HG03025 (cell line): ENCODE results near the gene GPC6.
"Not testable (repeated sequence)": the region's sequence is repeated elsewhere in the genome, so short reads cannot be mapped to it uniquely, and the experiment has no call there.

Source experiments
- ATAC-seq: cut with Tn5 transposase; IDR thresholded peaks from one replicate; pipeline ENCODE4 v1.9.1; 2021; ENCODE audit warnings: mild to moderate bottlenecking, moderate library complexity; ENCODE audit not compliant: unreplicated experiment, low FRiP score

GPC6 gene

DNA sequence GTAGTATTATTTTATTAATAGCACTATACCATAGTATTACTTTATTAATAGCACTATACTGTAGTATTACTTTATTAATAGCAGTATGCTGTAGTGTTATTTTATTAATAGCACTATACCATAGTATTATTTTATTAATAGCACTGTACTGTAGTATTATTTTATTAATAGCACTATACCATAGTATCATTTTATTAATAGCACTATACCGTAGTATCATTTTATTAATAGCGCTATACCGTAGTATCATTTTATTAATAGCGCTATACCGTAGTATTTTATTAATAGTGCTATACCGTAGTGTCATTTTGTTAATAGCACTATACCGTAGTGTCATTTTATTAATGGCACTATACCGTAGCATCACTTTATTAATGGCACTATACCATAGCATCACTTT lies 191.8 kb downstream of the GPC6 start:
- no peak for ATAC-seq

DNA sequence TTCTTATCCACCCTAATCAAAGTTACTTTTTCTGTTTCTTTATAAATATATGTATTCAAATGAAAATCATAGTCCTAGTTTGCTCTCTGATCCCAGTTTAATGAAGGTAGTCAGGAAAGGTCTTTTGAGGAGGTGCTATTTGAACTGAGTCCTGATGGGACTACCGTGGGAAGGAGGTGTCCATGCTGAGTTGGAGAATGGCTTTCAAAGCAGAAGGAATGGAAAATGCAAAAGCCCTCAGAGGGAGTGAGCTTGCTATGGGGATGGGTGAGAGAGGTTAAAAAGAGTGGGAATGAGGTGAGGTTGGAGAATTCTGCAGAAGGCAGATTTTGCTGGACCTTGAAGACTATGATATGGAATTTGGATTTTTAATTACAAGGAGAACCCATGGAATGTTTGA lies 193.6 kb downstream of the GPC6 start:
- no peak for ATAC-seq

DNA sequence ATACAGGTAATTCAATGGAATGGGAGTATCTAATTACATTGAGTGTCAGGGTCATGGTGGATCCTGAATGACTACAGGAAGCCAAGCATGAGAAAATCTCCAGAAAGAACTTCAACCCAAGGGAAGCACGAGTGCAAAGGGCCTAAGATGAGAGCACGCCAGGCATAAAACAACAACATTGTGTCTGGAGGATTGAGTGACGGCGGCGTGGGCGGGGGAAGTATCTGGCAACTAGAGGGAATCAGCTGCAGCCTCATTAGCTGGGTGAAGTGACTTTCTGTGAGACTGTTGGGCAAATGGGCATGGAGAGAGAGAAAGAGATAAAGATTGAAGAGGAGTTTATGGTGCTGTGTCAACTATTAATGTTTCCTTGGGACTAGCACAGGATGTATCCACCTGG lies 194.3 kb downstream of the GPC6 start:
- ATAC-seq, result no peak

DNA sequence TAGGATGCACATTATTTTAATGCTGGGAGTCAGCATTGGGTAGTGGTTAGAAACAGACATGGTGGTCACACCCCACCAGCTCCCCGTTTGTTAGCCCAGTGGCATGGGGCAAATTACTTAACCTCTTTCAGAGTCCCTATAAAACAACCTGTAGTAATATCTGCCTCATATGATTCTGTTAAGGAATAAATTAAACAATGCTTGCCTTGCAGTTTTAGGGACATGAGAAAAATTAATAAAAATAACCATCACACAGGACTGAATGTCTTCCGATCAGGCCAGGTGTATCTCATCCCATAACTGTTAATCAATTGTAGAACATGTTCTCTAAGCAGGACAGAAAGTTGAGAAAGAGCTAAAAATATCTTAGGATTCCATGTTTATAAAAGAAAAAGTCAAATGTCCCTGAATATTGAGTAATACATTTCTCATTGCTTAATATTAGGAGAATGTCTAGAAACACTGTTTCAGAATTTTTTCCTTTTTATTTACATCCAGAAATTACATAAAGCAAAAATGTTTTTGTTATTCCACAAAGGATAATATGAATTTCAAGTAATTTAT lies 196.5 kb downstream of the GPC6 start:
- ATAC-seq, result no peak

DNA sequence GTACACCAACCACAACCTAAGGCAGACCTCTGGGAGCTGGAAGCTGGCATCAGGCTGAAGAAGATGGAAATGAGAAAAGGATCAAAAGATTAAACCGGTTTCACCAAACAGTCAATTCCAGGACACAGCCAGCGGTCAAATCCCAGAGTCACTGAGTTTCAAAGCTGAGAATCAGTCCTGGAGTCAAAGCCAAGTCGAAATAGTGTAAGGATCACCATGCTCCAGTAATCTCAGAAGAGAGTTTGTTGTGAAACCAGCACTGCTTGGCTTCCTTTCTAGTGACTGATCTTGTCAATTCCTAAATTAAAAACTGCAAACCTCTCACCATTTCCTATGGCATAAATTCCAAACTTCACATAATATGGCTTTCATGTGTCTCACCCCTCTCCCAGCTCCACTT lies 198.8 kb downstream of the GPC6 start:
- no peak for ATAC-seq

DNA sequence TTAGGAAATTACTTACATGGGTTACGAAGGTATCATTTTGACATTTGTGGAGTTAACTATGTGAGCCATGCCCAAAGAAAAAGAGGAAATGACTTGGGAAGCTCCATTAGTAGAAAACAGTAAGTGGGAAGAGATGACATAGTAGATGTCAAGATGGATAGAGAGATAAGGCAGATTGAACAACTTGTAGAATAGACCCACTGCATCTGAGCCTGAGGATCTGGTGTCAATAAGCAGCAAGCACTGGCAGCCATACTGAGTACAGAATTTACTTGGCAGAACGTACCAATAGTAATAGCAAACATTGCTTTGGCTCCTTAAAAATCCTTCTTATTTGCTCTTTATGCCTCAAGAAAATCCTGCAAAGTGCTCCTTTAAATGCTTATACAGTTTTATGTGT lies 203.8 kb downstream of the GPC6 start:
- ATAC-seq, result no peak

DNA sequence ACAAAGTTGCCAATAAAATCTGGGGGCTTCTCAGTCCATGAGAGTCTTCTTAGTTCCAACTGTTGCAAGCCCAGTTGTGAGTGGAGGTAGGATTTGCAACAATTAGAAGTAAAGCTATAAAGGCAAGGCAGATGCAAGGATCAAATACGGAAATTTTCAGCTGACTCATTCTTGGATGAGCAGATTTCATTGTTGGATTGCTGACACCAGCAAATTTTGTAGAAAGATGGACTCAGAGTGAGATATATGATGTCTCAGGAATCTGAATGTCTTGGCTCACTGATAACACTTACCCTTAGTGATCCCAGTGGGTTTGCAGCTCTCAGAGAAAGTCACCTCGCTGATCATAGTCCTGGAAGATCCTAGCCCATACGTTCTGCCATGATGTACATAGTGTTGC lies 209.0 kb downstream of the GPC6 start:
- no peak for ATAC-seq

DNA sequence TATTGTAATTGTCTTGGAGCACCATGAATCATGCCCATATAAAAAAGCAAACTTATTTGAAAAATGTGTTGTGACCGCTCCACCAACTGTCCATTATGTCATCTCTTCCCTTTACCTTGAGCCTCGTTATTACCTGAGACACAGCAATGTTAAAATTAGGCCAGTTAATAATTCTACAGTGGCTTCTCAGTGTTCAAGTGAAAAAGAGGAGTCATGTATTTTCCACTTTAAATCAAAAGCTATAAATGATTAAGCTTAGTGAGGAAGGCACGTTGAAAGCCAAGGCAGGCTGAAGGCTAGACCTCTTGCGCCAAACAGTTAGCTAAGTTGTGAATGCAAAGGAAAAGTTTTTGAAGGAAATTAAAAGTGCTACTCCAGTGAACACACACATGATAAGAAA lies 210.5 kb downstream of the GPC6 start:
- ATAC-seq, result no peak

DNA sequence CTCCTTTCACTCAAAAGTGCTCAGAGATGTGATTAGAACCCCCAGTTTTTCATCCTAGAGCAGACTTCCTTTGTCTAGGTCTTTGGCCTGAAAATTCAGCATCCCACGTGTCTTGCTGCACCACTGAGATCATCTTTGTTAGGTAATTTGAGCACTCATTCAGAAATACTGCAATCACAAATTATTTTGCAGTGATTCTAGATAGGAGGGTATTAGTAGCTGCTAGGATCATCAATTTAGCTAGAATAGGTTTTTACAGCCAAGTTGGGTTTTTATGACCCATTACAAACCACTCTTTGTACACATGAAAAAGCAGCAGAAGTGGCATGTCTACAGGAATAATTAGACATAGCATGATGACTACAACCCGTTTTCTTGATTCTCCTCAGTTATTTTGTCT lies 219.6 kb downstream of the GPC6 start:
- ATAC-seq, result no peak

DNA sequence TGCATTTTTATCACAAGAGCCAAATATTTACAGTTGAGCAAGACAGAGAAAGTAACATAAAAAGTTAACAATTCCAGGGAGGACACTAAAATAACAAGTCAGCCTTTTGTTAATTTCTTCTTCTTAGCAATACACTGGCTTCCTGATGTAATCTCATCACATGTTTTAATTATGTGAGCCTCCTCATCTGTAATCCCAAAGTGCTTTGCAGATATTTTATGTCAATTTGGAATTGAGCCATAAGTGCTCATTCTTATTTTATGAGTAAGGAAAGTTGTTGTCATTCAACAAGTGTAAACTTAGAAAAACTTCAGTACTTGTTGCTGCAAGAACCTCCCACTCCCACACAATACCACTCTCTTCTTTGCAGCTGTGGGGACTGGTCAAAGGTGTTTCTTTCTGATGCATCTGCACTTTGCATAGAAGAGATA lies 223.6 kb downstream of the GPC6 start:
- ATAC-seq, result no peak

DNA sequence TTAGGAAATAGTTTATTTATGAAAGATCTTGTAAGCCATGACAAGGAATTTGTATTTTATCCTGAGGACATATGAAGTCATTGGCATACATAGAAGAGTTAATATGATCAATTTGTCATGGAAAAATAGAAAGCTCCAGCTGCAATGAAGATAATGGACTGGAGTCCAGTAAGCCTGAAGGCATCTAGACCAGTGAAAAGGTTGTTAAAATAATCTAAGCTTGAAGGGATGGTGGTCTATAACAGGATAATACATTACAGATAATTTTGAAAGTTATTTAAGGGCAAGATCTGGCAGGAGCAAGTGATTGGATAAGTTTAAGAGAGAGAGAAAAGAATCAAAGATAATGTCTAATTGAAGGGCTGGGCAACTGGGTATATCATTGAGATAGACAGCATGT lies 224.2 kb downstream of the GPC6 start:
- no peak for ATAC-seq

DNA sequence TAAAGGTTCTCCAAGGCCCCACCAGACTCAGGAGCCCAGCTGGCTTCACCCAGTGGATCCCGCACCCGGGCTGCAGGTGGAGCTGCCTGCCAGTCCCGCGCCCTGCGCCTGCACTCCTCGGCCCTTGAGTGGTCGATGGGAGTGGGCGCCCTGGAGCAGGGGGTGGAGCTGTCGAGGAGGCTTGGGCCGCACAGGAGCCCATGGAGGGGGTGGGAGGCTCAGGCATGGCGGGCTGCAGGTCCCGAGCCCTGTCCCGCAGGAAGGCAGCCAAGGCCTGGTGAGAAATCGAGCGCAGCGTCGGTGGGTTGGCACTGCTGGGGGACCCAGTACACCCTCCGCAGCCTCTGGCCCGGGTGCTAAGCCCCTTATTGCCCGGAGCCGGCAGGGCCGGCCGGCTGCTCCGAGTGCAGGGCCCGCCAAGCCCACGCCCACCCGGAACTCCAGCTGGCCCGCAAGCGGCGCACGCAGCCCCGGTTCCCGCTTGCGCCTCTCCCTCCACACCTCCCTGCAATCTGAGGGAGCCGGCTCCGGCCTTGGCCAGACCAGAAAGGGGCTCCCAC lies 228.1 kb downstream of the GPC6 start:
- ATAC-seq, result not testable (repeated sequence)

DNA sequence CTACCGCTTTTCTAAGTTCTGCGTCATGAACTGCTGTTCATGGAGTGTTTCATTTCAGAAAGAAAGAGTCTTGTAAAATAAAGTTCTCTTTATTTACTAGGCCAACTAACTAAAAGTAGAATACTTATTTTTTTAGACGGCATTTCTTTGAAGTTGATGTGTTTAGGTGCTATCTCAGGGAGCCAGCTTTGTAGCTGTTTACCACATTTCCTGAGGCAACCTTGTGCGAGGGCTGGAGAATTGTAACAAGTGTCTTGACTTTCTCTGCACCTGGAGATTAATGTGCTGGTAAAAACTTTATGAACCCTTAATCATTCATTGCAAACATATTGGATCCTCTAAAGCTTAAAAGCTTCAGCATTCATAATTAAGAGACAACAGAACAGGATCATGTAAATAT lies 229.3 kb downstream of the GPC6 start:
- no peak for ATAC-seq

DNA sequence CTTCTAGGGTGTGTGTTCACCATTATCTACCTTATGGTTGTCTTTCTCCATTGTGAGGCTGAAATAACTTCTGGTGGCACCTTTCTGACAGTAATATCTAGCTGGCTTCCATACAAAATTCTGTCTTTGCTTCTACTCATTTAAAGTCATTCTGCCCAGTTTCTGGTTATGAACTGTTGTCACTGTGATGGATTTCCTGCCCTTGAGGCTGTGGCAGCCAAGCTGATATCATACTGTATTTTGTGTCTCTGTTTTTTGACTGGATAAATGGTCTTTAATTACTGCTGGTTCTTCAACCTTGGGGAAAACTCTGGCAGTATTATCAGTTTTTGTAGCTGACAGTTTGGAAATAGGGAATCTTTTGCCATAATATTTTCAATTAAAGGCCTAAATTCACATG lies 233.4 kb downstream of the GPC6 start:
- ATAC-seq, result no peak

DNA sequence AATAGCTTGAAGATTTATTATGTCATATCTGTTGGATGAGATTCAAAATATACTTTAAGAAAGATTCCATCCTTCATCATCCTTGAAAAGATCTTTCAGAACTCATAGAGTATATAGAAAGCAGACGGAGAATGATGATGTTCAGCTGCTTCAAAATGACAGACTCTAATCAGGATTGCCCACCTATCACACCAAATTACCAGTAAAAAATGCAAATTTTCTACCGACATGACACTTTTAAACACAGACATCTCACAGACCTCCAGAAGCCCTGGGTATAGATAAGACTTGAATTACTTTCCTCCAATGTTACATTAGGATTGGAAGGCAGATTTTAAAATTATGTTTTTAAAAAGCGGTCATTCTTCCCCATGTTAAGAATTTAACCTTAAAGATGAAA lies 235.5 kb downstream of the GPC6 start:
- ATAC-seq, result no peak

DNA sequence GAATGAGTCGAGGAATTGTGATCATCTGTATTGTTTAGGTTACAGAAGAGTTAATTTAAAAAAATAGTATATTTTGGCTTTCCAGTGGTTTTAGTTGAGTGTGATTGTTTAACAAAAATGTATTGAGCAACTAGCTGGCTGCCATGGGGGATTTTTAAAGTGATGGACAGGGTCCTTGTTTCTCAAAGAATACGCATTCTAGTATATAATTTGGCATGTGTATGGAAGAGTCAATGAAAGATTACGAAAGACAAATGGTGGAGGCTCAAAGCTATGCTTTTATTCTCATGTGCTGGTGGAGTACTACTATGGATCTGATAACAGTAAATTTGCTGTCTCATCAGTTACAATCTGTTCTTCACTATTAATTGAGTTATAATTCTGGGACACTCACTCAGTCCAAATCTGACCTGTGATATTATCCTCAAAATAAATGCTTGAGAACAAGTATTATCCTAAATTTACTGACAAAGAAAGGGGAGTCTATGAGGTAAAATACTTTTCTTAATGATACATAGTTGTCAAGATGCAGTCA lies 240.0 kb downstream of the GPC6 start:
- ATAC-seq, result no peak

DNA sequence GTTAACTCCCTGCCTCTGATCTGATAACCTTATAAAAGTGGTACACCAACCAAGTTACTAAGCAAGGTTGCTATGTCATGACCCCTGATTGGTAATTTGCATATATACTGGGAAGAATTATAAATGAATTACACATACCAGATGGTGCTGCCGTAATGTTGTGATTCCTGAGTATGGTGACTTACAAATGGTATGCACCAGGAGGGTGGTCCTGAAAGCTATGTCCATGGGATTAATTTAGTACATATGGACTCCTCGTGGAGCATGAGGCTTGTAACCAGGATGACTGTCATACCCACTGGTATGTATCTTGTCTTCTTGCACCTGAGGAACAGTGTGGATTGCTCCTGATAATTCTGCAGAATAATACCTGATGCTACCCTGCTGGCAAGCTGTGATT lies 240.6 kb downstream of the GPC6 start:
- ATAC-seq, result no peak

DNA sequence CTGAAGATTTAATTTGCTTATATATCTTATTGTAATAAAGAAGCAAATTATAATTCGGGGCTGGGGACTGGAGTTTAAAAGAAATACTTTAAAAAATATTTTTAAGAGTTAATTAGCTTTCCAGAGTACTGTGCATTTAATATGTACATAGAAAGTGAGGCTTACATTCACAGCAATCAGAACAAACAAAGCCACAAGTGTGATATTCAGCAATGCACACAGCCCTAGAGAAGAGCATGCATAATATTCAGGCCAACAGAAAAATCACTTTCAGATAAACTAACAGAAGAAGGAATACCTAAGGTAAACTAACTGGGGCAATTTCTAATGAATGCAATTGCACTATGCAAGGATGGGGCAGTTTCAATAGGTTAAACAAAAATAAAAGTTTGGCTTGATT lies 241.8 kb downstream of the GPC6 start:
- no peak for ATAC-seq

DNA sequence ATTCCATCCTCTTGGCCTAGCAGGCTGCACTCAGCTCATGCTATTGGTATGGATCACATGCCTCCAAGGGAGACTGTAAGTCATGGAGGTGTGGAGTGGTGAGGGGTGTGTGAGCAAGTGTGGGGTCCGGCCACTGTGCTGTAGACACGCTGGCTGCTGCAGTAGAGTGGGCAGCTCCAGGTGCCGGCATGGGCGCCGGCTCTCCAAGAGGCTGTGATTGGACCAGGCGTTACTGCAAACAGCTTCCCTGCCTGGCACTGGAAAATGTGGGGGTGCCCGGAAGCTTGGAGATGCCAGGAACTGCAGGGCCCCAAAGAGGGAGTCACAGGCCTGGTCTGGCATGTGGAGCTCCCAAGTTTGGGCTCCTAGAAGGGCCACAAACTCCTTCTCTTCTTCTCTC lies 245.7 kb downstream of the GPC6 start:
- no peak for ATAC-seq

DNA sequence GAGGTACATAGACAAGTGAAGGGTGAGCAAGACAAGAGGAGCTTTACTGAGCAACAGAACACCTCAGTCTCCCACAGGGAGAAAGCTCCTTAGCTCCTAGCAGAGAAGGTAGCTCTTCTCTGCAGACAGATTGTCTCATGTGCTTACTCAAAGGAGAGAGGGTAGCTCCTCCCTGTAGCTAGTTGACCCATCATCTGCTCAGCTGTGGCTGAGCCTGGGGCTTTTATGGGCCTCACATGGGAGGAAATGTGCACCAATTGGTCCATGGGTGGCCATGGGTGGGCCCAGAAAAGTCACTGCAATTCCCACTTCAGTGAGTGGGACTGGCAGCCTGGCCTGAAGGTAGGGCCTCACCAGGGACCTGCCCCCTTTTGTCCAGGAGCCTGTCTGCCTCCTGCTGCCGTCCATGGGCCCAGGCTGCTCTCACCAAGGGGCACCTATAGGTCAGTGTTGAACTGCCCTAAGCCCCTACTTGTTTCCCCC lies 246.2 kb downstream of the GPC6 start:
- no peak for ATAC-seq

DNA sequence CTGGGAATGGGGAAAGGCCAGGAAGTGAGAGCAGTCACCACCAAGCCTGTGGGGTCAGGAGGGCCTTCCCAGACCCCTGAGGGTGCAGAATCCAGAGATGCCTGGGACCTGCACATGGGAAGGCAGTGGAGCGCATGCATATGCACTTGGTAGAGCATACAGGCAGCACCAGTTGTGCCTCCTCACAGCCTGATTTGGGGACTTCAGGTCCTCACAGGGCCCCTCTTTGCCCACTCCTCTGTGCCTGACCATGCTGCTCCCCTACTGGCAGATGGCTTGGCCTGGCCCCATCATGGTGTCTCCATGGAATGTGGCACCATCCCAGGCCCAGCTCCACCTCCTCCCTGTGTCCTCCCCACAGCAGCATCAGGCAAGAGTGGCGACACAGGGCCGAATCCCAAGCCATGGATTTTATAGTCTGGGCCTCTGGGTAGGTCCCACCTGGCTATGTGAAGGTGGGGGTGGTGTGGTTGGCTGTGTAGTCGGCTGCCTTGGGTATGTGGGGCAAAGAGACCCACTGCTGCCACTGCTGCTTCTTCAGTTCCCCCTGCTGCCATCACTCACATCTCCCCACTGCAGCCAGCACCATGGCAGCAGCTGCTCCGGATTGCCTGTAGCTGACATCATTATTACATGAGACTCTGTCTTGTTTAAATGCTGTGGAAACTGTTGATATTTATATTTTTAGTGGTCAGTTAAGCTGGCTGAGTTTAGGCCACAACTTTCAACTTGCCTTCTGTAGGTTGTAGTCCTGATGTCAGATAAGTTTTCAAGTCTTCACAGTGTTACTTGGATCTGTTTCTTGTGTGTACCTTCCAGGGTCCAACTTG lies 247.0 kb downstream of the GPC6 start:
- no peak for ATAC-seq

DNA sequence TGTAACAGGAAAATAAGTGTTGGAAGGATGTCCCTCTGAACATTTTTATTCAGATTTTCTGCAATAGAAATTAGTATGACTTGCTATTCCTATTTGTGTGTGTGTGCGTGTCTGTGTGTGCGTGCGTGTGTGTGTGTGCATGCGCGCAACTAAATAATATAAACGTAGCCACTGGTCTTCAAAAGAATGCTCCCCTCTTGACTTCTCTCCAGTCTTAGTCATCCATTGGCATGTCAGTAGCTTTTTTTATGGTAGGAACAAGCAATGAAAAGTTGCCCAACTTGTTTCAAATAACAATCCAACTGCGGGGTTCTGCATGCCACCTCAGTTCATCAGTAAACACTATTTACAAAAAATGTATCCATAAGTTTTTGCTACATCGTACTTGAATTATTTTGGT lies 249.6 kb downstream of the GPC6 start:
- ATAC-seq, result no peak
